ENCODE data around the gene TMPRSS2.

The TMPRSS2 gene

DNA sequence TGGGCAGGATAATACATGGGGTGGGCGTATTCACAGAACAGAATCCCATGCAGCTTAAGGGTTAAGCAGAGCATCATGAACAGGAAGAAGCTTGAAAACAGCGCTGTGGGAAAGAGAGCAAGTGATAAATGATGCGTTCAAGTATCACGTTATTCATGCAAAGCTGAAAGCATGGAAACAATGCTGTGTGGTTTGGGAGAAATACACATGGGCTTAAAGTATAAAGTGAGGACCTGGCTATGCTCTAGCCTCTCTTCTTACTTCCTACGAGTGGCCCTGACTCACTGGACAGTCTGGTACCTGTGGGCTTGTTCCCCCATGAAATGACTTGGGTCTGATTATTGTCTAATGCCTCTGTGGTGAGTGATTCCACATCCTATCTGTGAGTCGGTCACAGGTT, 25.7 kb downstream of the TMPRSS2 start:
- no peak for DNase-seq (ENCODE audit: low read depth, low spot score)

DNA sequence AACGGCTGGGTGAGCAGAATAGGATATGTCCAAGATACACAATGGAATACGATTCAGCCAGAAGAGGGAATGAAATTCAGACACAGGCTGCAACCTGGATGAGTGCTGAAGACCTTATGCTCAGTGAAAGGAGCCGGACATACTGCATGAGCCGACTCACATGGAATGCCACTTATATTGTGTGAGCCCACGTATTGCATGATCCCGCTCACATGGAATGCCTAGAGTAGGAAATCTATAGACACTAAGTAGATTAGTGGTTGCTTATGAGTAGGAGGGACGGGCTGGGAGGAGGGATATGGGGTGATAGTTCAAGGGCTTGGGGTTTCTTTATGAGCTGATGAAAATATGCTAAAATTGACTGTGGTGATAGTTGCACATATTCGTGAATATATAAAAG, 26.8 kb downstream of the TMPRSS2 start:
- DNase-seq (ENCODE audit: low read depth, low spot score), result no peak

DNA sequence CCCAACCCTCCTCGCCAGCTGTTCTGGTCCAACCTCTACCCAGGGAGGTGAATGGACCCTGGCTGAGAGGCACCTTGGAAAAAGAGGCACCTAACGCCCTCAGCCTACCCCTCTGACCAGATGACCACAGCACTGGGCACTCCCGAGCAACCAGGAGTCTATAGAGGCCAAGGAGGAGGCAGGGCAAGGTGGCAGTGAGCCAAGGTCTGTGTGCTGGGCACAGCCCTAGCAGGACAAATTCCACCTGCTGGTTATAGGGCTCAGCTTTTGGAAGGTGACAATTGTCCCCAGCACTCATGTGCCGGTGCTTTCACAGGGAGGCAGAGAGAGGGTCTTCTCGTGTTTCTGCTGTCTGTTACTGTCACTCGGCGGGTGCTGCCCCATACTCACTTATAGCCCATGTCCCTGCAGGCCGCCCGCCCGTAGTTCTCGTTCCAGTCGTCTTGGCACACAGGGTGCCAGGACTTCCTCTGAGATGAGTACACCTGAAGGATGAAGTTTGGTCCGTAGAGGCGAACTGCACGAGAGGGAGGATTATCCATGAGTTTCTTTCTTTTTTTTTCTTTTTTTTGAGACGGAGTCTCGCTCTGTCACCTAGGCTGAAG, 27.8 kb downstream of the TMPRSS2 start:
- DNase-seq (ENCODE audit: low read depth, low spot score), result no peak

DNA sequence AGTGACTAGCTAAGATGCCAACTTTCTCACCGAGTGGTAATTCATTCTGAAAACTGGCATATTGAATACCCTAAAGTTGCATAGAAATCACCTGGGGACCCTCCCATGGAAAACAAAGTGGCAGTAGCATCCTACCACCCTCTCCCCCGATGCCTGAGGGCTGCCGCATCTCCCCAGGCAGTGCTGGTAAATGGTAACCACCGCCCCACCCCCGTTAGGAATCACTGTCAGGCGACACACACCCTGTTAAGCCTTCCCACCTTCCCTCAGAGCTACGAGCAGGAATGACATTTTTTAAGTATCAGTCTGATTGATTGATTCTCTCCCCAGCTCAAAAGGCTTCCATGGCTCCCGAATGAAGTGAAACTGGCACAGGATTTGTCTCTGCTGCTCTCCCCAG, 28.3 kb downstream of the TMPRSS2 start:
- no peak for DNase-seq (ENCODE audit: low read depth, low spot score)

DNA sequence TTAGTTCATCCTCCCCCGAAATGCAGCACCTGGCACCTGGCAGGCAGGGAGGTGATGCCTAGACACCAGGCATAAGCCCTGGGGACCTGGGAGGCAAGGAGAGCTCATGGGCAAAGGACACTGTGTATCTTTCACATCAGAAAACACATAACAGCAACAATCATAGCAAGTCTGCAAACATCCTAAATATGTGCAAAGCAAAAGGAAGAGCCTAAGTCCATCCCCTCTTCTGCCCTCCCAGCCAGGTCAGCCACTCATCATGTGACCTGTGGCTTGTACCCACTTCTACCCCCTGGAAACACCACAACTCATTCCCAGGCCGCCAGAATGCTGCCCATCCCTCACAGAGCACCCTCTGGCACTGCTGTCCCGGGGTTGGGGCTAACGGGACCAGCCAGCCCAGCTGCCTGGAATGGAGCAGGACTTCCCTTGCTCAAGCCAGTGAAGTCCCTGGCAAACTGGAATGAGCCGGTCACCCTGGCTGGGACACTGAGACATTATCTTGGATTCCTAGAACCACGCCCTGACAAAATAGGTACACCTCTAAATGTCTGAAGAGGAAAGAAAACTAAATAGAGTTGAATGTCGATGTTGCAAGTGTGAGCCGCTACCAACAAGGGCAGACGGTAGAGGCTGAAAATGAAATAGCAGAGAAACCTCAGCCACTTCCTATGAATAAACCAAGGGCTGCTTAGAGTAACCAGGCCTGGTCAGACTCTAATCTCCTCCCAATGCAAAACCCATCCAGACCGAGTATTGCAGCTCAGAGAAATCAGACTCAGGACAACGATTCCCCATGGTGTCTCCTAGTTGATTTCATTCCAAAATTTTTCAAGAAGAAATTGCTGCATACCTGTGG, 29.4 kb downstream of the TMPRSS2 start:
- no peak for DNase-seq (ENCODE audit: low read depth, low spot score)

DNA sequence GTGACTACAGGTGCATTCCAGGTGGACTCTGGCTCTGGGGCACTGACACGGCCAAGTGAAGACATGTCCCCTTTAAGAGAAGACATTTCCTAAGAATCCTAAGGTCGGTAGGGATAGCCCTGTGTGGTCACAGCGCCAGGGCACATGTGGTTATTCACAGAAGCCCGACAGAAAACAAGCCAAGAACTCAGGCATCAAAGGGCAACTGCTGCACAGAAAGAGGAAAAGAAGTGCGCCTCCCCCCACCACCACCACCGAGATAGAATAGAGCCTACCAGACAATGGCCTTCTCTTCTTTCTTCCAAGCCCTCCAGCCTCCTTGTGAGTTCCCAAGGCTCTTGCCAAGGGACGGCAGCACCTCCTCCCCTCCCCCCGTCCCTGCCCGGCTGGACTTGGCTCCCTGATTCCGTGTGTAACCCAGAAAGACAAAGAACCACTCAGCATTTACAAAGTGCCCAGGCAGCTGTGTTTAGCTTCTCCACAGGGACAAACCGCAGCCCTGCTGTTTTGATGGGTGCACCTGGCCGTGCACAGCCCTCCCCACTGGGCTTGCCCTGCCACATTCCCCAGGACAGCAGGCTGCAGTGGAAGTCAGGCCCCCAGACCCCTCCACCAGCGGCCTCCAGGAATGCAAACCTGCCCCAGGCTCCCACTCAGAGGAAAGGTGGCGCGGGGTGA, 30.2 kb downstream of the TMPRSS2 start:
- DNase-seq (ENCODE audit: low read depth, low spot score), result peak; percentile 82

DNA sequence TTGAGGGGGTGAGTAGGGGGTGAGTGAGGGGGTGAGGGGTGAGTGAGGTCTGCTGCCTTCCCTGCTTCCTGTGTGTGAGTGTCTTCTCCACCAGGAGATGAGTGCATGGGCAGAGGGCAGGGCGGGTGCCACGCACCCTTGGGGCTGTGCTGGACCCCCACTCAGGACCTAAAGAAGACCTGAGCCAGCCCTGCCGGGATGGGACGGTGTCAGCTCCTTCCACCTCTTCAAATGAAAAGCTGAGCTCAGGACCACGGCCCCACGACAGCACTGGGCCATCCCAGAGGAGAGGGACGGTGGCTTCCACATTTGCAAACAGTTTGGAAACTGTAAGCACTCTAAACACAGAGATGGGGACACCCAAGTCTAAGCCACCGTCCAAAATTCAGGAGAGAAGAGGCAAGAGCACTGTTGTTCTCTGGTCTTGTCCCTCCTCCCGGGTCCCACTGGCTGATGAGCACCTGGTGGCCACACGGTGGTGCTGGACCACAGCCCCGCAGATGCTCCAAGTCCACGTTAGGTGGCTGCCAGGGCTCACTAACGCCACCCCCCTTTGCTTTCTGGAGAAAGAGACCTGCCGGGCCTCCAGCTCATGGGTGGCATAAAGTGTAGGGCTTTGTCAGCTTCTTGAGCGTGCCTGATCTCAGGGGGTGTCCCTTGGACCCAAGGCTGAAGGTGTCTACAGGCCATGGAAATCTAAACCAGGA, 32.1 kb downstream of the TMPRSS2 start:
- DNase-seq (ENCODE audit: low read depth, low spot score), result no peak

DNA sequence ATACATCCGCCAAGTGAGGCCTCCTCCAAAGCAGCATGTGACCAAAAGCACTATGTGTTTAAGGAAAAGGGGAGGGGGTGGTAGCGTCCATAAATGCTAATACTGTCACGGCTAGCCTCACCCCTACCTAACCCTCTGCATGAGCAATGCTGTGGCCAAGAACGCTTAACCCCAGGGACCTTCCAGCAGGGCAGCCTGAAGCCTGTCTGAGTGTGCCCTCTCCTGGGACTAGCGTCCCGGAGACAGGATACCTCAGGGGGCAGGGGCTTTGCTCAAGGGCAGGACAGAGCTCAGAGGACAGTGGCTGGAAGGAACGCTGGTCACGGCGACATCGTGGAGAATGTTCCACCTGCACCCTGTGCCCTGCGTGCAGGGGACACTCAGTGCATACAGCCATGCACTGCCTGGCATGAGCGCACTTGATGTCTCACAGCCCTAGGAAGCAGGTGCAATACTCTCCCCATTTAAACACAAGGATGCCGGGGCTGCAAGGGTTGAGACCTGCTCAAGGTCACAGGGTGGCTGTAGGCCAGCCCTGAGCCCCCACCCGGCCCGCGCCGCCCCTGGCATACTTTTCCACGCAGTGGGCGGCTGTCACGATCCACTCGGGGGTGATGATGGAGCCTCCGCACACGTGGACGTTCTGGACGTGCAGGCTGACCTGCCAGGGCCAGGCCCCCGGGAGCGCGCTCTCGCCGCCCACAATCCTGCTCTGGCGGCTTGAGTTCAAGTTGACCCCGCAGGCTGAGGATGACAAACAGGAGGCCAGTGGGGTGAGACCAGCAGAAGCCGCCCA, 35.0 kb downstream of the TMPRSS2 start:
- no peak for DNase-seq (ENCODE audit: low read depth, low spot score)

DNA sequence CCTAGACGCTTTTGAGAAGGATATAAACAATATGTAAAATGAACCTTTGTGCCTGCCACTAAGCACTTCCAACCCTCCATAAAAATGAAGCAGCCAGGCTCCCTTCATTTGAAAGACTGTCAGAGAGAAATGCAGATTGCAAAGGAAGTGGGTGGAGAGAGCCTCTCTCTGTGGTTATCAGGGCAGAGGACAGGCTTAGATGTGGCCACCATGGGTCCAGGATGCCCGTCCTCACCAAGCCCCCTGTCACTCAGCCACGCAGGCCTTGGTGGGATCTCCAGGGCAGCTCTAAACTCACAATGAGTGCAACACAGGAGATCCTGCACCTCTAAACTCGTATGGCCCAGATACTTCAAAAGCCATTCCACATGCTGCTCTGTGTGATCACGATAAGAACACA, 37.9 kb downstream of the TMPRSS2 start:
- no peak for DNase-seq (ENCODE audit: low read depth, low spot score)

DNA sequence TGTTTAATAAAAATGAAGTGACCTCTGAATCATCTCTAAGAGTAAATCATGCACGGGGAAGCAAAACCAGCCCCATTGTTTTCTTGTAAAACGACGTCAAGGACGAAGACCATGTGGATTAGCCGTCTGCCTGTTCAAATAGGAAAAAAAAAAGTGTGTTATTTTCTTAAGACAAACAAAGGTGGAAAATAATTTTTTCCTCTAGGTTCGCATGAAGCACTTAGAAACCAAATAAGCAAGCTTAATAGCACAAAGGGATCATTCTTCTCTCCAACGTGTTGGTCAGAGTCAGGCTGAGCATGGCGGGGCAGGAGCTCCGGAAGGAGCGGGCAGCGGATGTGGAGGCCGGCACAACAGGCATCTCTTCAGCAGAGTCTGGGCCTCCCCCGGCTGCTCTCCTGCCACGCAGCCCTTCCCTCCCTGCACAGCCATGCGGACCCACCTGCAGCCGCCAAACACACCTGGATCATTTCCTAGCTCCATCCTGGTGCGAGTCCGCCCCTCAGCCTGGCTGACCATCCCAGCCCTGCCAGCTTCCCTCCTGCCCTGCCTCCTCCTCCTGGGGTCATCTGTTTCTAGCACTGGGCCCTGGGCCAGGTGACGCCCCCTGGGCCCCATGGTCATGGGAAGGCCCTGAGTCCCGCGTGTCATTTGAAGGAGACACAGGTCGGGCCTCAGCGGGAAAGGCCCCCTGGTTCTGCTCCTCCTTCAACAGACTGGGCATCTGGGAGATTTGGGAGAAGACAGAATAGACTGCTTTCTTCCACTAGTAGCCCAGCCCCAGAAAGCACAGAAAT, 41.7 kb downstream of the TMPRSS2 start:
- DNase-seq (ENCODE audit: low read depth, low spot score), result no peak

DNA sequence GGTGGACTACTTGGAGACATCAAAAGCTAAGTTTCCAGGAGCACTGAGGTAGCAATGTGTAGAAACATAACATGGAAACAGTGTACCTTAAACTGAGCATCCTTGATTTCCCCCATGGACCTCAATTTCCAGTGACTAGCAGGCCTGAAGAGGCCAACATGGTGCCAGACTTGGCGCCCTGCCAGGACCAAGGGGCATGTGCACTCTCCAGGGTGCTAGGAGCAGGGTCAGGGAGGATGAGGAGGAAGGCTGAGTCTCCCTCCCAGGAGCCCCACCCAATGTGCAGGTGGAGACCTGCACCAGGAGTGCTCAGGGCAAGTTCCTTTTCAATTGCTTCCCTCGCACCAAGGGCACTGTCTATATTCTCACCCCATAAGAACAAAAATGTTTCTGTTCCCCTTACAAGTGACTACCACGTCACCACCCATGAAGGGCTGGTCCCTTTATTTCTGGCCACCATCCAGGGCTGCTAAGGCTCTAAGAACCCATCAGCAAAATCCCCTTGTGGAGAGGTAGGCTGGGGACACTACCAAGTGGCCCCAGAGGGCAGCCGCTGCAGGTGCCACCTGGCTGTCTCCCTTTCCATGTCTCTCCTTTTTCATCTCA, 42.7 kb downstream of the TMPRSS2 start:
- DNase-seq (ENCODE audit: low read depth, low spot score), result no peak

DNA sequence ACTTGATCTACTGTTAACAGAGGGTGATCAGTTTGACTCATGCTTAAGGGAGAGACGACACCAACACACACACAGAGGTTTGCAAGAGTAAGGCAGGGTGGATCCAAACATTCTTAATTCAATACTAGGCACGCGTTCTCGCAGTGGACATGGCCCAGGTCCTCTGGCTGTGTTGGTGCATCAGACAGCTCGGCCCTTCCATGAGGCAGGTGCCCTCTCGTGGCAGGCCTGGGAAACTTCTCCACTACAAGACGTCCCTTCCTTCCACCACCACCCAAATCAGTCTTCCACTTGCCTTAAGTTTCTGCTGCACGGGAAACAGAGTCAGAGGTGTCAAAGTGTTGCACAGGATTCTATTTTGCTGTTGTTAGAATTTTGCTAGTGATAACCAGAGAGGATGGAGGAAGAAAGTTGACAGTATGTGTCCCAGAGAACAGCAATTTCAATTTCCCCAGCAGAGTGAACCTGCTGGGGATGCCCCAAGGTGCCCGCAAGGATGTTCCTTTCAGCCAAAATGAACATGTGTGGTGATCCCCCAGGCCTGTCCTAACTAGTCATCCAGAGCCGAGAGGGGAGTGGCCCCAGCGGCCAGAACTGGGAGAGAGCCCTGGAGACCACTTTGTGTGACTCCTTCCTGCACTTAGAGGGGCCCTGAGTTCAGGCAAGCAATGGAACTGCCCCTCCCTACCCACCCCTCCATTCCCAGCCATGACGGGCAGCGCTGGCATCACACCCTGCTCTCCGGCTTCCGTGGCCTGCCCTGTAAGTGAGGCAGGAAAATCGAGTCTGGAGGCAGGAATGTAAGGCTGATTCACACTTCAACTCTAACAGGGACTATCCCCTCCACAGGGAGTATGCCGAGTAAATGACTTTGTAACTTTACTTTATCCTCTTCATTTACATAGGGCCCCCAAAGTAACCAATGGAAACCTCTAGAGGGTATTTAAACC, 47.1 kb downstream of the TMPRSS2 start:
- DNase-seq (ENCODE audit: low read depth, low spot score), result peak; percentile 26

DNA sequence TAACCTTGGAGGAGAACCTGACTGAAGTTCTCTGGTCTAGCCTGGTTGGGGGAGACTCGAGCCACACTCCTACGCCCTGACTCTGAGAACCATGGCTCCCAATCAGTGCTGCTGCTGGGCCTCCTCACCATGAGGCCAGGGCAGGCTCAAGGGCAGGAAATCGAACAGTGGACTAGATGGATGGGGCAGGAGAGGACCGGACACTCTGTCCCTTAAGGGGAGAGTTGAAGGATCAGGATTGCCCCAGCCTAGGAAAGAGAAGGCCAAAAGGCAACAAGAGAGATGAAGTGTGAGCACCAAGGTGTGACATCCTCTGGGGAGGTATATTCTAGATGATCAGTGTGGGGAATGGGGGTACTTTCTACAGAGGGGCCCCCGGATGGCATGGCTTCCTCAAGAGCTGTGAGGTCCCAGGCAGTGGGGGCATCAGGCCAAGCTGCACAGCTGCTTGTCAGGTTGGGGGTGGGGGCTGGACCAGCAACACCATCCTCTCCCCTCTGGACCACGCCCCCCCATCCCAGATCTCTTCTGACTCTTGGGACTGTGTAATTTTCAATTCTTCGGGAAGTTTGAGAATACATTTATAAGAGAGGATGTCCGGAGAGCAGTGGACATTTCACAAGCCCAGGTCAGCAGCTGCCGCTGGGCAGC, 47.9 kb downstream of the TMPRSS2 start:
- DNase-seq (ENCODE audit: low read depth, low spot score), result no peak

DNA sequence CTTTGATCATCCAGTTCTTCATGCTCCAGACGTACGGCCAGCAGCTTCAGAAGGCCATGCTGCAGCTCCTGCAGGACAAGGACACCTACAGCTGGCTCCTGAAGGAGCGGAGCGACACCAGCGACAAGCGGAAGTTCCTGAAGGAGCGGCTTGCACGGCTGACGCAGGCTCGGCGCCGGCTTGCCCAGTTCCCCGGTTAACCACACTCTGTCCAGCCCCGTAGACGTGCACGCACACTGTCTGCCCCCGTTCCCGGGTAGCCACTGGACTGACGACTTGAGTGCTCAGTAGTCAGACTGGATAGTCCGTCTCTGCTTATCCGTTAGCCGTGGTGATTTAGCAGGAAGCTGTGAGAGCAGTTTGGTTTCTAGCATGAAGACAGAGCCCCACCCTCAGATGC, 49.4 kb downstream of the TMPRSS2 start:
- no peak for DNase-seq (ENCODE audit: low read depth, low spot score)

DNA sequence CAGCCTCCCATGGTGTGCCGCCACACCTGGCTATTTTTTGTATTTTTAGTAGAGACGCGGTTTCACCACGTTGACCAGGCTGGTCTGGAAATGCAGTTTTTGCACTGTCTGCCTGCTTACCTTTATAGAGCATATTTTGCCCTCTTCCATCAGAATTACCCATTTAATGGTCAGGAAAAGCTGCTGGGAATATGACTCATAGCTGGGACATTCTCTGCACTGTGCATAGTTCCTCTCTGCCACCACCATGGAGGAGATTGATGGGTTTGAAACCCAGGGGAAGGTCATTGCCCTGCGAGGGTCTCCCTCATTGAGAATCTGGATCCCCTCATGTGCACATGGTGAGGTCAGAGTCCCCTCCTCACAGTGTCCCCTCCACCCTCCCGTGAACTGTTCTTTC, 49.8 kb downstream of the TMPRSS2 start:
- DNase-seq (ENCODE audit: low read depth, low spot score), result no peak

DNA sequence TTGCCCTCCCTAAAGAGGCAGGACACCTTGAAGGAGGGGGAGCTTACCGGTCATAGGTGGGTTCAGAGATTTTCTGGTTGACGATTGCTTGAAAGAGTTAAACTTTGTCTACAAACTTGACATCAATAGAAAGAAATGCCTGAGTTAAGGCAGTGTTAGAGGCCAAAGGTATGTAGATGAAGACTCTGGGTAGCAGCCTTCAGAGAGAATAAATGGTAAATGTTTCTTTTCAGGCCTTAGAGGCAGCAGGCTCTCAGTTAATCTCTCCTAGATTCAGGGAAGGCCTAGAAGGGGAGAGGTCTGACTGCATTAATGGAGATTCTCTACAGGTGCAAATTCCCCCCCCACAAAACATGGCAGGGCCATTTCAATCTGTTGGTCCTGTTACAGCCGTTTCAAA, 54.2 kb downstream of the TMPRSS2 start:
- no peak for DNase-seq (ENCODE audit: low read depth, low spot score)

DNA sequence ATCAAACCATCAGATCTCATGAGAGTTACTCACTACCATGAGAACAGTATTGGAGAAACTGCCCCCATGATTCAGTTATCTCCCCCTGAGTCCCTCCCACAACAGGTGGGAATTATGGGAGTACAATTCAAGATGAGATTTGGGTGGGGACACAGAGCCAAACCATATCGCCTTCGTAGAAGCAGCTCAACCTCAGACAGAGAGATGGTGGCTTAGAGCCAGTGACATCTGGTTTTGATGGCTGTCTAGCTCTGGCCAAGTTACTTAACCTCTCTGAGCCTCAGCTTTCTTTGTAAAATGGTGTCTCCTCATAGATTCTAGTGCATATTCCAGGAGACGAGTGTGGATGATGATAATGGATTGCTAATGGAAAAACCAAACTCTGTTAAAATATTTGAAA, 54.8 kb downstream of the TMPRSS2 start:
- DNase-seq (ENCODE audit: low read depth, low spot score), result no peak
